ENCODE results near the gene ISLR2.

DNA sequence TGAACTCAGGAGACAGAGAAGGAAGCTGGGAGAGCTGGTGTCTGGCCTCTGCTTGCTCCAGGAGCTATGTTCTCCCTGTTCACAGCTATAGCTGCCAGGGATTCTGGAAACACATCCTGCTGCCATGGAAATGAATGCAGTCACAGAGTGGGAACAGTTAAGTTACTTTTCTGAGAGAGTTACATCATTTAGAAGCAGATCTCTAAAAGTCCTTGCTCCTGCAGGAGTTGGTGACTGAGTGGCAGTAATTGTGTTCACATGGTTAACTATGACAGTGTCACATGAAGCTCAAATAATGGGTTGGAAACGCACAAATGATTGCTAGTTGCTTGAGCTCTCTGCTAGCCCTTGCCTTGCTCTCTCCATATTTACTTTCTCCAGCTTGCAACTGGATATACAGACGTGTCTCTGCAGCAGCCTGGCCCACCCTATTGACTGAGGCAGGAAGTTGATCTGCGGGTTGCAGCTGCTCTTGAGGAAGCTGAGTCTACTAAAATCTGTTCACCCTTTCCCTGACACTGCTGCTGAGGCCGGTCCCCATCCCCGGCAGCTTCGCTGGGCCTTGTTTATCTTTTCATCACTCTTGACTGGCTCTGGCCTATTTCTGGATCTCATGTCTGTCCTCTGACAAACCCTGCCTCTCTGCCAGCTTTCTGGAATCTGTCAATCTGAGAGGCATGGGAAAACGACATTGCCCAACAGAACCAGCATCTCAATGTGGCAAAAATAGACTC, 26.5 kb downstream of the ISLR2 start:
- TF ChIP-seq CTCF (IDR thresholded peaks at IDR 0.05; ENCODE audit: borderline replicate concordance, extremely low read depth, low read length, poor library complexity, severe bottlenecking): no peak
- no peak for TF ChIP-seq EZH2 (IDR thresholded peaks at IDR 0.05; ENCODE audit: borderline replicate concordance, low read depth, low read length, severe bottlenecking)
